ENCODE measurements around the gene MYO1D. TPM values are rescaled to one million over a fixed set of nuclear protein-coding genes. Genes with fewer than 3 reads are reported as not detected.

The MYO1D gene
- total and polyA plus RNA-seq, 2 of the 13 experiments (the other 11 are each of a cell fraction or from before 2014, with no cell fraction given), result 13.2 to 17.3 TPM

GRCh38 chr17:32701871-32702270 lies 175.1 kb downstream of the MYO1D start:
- H3K27ac ChIP-seq (ENCODE audit: extremely low read length, insufficient read depth, low read length), result no peak overlapping the region
- no peak for TF ChIP-seq ZNF569 (CRISPR knock-in tag; IDR thresholded peaks at IDR 0.05; ENCODE audit: borderline replicate concordance)
- TF ChIP-seq ZNF672 (CRISPR knock-in tag; IDR thresholded peaks at IDR 0.05), result no peak
- TF ChIP-seq TBP (CRISPR knock-in tag; IDR thresholded peaks at IDR 0.05), result no peak
- no peak for TF ChIP-seq ZZZ3 (CRISPR knock-in tag; IDR thresholded peaks at IDR 0.05; ENCODE audit: borderline replicate concordance)
- no peak for TF ChIP-seq RCOR2 (CRISPR knock-in tag; IDR thresholded peaks at IDR 0.05)
- no peak for TF ChIP-seq CAMTA2 (CRISPR knock-in tag; IDR thresholded peaks at IDR 0.05; ENCODE audit: borderline replicate concordance)
- TF ChIP-seq ZNF790 (CRISPR knock-in tag; IDR thresholded peaks at IDR 0.05; ENCODE audit: borderline replicate concordance), result no peak
- TF ChIP-seq TEF (CRISPR knock-in tag; IDR thresholded peaks at IDR 0.05), result no peak
- TF ChIP-seq ZNF788 (CRISPR knock-in tag; IDR thresholded peaks at IDR 0.05; ENCODE audit: borderline replicate concordance), result no peak
- TF ChIP-seq MTA3 (CRISPR knock-in tag; IDR thresholded peaks at IDR 0.05), result no peak
- no peak for TF ChIP-seq PHB2 (IDR thresholded peaks at IDR 0.05; ENCODE audit: partially characterized antibody)
- no peak for TF ChIP-seq ELK4 (CRISPR knock-in tag; IDR thresholded peaks at IDR 0.05; ENCODE audit: borderline replicate concordance)
- TF ChIP-seq SMARCC2 (IDR thresholded peaks at IDR 0.05), result no peak
- TF ChIP-seq REL (CRISPR knock-in tag; conservative IDR thresholded peaks at IDR 0.05), result no peak
- CTCF ChIA-PET (ENCODE audit: low intra/inter-chr PET ratio, low total read pairs), result no interaction called here
- H3K27me3 ChIP-seq (ENCODE audit: control insufficient read depth in 1 of 2, insufficient read depth in 2 of 2, low read length in 2 of 2), result no peaks in the 10 kb centered on the region; a peak in 1 of 5 replicates
- H4K20me1 ChIP-seq (ENCODE audit: insufficient read depth, low read length), result no peaks in the 10 kb centered on the region
- no peaks in the 10 kb centered on the region for H3K4me1 ChIP-seq (ENCODE audit: insufficient read depth, low read length)
- WGBS (ENCODE audit: low lambda C conversion rate), result 85% methylated on average over 1 of the region's 1 CpG
- no peak overlapping the region for H2AFZ ChIP-seq (ENCODE audit: low read length)
- in situ Hi-C loops (cut with HindIII; ENCODE audit: extremely low pct_ligation_motif_present, low pct_unique_long_range_greater_than_20kb), result no loop called here
- no peaks in the 10 kb centered on the region for H3K9me3 ChIP-seq (ENCODE audit: low read length)
- no TSS peak for BruUV-seq (replicated peaks)
- POLR2A ChIA-PET, result no interaction called here
- DNase-seq (ENCODE audit: low spot score) (no peak), FAIRE-seq (no peak), ATAC-seq (no peak)
- no peak overlapping the region for H3K9ac ChIP-seq (ENCODE audit: insufficient read depth, low read depth, low read length)
- H3K4me2 ChIP-seq (ENCODE audit: low read depth, low read length), result no peak overlapping the region
- intact Hi-C loops (cut with micrococcal nuclease; ENCODE audit: unreplicated experiment), result no loop called here
- no peaks in the 10 kb centered on the region for H3K79me2 ChIP-seq (ENCODE audit: insufficient read depth, low read length)
- no peaks in the 10 kb centered on the region for H3K36me3 ChIP-seq (replicated peaks in 1 of 2; ENCODE audit: control insufficient read depth in 1 of 2, insufficient read depth in 2 of 2, low read length in 2 of 2)
- H3K4me3 ChIP-seq (replicated peaks in 1 of 3; ENCODE audit: insufficient read depth in 1 of 3, low read depth in 2 of 3, low read length in 3 of 3), result no peak overlapping the region

All from HepG2 (cell line).